Islet precursor cell (in vitro differentiated cells): ENCODE measurements around the gene SCP2.
"Not testable (repeated sequence)": the region's sequence is repeated elsewhere in the genome, so short reads cannot be mapped to it uniquely, and the experiment has no call there.

ENCODE experiments used
- DNase-seq: peaks from one replicate; pipeline ENCODE4 v3.0.0-alpha.2; 2018

Gene SCP2

DNA sequence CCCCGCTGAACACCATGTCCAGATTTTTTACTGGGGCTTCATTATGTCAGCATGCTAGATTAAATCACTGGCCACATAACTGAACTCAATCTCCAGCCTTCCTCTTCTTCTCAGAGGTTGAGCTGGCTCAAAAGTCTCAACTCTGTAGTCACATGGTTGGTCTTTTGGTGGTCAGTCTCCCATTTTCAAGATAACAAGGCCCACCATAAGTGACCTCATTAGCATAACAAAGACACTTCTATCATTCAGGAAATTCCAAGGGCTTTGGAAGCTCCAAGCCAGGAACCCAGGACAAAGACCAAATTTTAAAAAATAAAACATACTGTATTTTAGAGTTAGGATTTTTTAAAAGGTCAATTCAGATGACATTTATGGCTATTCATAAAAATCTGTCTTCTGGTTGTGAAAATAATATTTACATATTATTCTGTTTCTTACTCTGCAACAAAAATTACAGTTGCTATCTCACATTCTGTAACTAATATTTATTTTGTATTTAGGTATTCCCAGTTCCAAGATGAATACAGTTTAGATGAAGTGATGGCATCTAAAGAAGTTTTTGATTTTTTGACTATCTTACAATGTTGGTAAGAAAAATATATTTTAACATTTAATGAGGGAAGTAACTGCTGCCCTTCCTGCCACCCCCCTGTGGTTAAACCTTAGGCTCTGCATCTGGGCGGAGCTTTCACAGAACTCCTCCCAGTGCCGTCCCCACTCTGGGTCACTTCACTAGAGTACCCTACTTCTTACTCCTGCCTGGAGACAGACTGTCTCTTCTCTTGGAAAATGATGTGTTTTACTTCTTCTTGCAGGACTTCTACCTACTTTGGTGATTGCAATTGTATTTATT lies 49.3 kb downstream of the SCP2 start:
- DNase-seq, result no peak

DNA sequence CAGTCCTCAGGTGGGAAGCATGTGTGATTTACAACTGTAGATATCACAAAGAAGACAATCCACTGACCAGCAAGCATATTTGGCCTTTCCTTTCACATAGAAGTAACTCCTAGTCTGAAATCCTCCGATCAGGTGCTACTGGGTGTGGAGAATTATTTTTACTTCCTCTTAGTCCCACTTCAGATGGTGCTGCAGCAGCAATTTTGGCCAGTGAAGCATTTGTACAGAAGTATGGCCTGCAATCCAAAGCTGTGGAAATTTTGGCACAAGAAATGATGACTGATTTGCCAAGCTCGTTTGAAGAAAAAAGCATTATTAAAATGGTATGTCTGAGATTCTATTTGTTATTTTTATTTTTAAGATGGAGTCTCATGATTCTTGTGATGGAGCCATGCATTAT lies 51.0 kb downstream of the SCP2 start:
- DNase-seq, result no peak

DNA sequence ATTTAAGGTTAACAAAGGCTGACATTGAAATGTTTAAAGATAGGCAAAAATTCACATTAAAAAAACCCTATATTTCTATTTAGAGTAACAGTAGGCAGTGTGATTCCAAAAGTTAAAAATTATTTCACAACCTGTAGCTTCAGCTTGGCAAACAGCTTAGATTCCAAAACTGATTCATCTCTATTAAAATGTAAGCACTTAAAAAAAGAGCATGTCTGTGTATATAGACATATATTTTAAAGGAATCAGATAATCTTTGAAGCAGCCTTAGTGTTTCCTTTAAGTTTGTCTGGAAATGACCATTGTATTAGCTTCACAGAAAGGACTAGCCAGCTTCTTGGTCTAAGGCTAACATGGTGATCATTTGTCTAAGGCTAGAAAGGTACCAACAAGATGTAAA lies 65.7 kb downstream of the SCP2 start:
- DNase-seq, result not testable (repeated sequence)

DNA sequence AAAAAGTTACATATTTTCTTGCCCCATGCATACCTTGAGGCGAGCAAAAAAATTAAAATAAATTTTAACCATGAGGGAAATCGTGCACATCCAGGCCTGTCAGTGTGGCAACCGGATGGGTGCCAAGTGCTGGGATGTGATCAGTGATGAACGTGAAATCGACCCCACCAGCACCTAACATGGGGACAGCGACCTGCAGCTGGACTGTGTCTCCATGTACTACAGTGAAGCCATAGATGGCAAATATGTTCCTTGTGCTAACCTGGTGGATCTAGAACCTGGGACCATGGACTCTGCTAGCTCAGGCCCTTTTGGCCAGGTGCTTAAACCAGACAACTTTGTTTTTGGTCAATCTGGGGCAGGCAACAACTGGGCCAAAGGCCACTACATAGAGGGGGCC lies 67.6 kb downstream of the SCP2 start:
- no peak for DNase-seq

DNA sequence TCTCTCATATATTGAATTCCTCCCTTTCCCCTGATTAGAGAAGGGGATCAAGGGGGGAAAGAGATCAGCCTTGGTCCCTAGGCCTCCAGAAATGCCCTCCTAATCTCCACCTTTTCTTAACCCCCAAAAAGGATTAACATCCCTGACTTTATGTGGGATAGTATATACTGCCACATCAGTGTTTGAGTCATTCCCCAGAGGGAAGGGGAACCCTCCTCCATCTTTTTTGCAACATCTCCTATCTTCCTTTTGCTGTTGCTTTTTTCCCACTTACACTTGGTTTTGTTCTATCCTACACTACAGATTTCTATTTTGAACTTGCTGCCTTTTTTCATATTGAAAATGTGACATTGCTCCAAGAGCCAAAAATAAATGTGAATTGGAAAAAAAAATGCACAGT lies 69.6 kb downstream of the SCP2 start:
- no peak for DNase-seq

DNA sequence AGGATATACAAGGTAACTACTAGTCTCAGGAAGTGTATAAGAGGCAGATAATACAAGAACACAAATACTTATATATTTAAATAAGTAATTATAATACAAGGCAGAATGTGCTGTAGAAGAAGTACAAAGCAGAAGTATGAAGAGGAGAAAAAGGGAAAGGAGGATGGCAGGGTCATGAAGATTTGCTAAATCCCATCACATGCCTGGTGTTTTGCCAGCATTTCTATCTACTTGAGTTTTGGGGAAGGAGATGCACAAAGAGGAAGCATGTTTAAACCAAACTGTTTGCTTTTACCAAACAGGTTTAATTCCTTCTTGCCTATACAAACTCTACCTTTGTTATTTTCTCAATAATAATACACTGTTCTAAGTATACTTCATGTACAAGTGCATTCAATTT lies 74.1 kb downstream of the SCP2 start:
- no peak for DNase-seq

DNA sequence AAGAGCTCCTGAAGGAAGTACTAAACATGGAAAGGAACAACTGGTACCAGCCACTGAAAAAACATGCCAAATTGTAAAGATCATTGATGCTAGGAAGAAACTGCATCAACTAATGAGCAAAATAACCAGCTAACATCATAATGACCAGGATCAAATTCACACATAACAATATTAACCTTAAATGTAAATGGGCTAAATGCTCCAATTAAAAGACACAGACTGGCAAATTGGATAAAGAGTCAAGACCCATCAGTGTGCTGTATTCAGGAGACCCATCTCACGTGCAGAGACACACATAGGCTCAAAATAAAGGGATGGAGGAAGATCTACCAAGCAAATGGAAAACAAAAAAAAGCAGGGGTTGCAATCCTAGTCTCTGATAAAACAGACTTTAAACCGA lies 79.5 kb downstream of the SCP2 start:
- not testable (repeated sequence) for DNase-seq

DNA sequence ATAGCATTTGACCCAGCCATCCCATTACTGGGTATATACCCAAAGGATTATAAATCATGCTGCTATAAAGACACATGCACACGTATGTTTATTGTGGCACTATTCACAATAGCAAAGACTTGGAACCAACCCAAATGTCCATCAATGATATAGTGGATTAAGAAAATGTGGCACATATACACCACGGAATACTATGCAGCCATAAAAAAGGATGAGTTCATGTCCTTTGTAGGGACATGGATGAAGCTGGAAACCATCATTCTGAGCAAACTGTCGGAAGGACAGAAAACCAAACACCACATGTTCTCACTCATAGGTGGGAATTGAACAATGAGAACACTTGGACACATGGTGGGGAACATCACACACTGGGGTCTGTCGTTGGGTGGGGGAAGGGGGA lies 83.2 kb downstream of the SCP2 start:
- not testable (repeated sequence) for DNase-seq

DNA sequence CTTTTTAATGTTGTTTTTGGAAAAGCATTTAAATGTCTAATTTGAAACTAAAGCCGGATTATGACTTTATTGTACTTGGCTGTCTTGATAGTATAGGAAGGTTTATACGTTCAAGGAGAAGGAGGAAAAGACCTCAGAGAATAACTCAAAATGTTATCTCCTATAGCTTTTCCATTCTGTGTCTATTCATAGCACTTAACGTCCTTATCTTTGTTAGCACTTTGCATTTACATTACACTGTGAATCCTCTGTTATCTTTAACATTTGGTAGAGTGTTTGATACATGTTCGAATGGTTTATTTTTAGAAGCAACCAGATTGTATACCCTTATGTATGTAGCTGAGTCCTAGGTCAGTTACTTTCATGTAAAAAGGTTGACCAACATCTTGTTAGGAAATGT lies 84.1 kb downstream of the SCP2 start:
- DNase-seq, result no peak

DNA sequence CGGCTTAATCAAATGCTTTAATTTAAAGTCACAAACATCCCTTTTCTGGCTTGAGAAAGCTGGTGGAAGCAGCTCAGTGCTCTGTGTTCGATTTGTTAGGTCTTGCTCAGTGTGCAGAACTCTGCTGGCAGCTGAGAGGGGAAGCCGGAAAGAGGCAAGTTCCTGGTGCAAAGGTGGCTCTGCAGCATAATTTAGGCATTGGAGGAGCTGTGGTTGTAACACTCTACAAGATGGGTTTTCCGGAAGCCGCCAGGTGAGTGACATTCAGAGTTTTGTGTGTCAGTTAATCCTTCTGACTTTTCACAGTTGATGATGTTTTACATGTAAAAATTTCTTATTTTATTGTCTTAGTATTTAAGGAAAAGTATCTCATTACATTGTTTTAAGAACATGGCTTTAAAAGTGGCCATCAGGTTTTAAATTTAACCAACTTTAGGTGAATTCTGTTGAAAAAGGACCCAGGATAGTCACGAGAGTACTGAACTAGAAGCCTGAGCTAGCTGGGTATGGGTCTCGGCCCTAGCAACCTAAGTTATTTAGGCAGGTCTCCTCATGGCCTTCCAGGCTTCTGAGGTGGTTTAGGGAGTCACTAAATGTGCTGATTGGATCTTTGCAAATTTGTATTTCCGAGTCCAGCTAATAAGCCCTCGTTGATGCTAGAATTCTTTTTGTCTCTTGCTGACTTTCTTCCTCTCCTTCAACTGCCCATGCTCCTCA lies 87.9 kb downstream of the SCP2 start:
- DNase-seq, result peak; percentile 90

DNA sequence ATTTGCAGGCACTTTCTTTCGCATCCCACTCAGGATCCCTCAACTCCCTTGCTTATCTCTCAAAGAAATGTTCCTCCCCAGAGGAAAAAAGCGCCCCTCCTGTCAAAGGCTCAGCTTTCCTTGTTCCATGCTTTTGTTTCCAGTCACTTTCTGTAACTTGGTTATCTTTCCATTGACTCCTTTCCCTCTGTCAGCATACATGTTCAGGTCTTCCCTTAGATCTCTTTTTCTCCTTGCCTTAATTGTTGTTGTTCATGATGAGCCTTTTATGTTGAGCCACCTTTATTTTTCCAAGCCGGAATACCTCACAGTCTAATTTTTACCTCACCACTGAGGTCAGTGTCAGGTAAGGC lies 88.4 kb downstream of the SCP2 start:
- DNase-seq, result no peak

DNA sequence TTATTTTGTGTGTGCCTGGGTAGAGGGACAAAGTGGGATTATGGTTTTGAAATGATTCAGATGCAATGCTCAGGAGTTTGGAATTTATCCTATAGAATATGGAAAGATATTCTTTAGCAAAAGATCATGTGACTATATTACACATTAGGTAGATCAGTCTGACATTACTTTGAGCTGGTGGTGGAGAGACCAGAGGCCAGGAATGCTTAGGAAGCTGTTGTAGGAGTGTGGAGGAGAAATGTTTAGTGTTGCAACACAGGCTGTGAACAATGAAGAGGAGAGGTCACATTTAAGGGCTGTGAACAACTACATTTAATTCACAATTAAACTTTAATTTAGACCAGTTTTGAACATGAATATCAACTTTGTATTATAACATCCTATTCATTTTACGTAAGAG lies 89.6 kb downstream of the SCP2 start:
- no peak for DNase-seq

DNA sequence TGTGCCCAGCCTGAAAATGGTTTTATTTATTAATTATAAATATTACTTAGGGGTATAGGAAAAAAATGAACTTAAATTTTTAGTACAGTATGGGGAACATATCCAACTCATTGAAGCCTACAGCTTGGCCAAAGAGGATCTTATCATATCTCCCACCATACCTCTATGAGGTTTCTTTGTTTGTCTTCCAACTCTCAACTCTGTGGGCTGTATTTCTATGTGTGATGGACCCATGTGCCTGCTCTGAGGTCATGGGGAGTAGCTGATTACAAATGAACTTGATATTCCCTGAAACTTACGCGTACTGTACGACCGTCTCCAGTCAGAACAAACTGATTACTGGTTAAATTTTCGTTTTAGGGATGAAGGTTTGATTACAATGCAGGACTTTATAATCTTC lies 93.5 kb downstream of the SCP2 start:
- DNase-seq, result no peak

DNA sequence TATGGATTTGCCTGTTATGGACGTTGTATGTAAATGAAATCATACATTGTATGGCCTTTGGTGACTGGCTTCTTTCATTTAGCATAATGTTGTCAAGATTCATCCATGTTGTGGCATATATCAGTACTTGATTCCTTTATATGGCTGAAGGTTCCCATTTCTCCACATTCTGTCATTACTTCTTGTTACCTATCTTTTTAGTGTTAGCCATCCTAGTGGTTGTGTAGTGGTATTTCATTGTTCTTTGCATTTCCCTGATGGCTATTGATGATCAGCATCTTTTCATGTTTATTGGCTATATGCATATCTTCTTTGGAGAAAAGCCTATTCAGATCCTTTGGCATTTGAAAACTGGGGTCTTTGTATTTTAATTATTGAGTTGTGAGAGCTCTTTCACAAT lies 95.1 kb downstream of the SCP2 start:
- DNase-seq, result no peak

DNA sequence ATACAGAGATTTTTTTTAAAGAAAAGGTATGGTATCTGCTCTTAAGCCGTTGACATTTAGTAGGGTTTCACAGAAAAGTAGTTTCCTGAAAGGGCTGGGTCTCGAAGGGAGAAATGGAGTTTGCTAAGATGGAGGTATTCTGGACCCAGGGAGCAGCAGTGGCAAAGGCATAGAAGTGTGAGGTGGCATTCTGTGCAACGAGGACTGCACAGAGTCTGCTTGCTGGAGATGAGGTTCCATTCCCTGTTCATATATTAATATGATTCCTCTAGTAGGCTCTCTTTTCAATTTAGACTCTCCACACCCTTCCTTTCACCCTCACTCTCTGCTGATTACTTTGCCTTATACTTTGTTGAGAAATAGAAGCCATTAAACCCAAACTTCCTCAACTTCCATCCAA lies 96.5 kb downstream of the SCP2 start:
- no peak for DNase-seq

DNA sequence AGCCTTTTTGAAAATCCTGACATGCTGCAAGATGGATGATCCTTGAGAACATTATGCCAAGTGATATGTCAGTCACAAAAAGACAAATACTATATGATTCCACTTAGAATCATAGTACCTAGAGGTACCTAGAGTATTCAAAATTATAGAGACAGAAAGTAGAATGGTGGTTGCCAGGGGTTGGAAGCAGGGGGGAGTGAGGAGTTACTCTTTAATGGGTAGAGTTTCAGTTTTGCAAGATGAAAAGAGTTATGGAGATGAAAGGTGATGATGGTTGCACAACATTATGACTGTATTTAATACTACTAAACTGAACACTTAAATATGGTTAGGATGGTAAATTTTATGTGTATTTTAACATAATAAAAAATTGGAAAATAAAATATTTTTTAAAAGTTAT lies 97.0 kb downstream of the SCP2 start:
- no peak for DNase-seq

DNA sequence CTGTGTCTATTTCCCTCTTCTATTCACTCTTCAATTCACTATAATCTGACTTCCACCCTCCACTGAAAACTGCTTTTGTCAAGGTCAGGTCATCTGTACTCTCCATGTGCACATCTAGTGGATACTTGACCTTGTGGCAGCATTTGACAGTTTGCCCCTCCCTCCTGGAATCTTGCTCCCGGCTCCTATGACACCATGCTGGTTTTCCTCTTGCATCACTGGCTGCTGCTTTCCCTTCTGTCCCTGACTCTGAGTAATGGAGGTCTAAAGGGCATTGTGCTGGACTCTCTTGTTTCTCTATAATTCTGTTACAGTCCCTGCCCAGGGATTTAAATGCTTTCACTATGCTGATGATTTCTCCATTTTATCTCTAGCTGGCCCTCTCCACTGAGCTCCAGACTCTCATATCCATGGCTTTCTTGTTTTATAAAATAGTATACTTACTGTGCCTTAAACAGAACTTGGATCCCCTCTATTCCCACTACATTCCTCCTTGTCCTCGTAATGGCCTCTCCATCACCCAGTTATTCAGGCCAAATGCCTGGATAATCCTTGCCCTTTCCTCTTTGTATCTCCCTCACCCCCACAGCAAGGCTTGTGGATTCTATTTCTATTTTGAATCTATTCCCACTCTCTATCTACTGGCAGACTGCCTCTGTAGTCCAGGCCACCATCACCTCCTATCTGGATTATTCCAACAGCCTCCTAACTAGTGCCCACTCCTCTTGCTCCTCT lies 98.1 kb downstream of the SCP2 start:
- peak; percentile 54 for DNase-seq

DNA sequence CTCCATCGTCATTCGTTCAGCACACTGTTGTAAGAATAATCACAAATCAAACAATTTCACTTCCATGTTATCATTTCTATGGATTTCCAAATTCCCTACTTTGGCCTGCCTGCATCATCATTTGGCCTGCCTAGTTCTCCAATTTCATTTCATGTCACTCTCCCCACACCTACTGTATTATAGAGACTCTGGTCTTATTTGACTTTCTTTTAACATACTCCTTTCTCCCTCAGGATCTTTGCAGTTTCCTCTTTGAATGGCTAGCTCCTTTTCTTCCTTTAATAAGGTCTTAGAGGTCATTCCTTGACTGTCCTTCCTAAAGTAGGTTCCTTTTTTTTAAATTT lies 98.7 kb downstream of the SCP2 start:
- DNase-seq, result no peak

DNA sequence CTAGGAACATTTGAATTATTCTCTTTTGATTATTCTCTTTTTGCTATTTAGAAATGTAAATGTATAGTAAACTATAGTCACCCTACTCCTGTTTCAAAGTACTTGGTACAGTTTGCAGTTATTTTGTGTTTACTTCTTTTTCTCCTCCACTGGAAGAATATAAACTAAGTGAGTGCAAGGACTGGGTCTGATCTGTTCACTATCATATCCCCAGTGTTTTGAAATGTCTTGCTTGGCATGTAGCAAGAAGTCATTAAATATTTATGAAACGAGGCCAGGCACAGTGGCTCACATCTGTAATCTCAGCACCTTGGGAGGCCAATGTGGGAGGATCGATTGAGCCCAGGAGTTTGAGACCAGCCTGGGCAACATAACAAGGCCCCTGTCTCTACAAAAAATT lies 99.2 kb downstream of the SCP2 start:
- DNase-seq, result no peak

DNA sequence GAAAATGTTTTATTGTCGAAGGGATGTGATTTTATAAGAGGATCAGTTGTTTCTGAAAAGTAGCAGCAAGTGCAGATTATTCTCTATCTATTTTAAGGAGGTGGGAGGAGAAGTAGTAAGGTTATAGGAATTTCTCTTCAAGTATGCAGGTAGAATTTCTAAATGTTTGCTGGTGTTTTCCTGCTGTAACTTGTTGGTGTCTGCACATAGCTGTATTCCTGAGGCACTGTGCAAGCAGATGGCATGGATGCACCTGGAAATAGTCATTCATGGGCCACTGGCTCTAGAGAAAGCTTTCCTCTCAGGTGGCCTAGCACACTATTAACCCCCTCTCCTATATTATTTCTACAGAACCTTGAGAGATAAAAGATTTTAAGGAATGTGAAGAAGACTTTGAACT lies 104.7 kb downstream of the SCP2 start:
- no peak for DNase-seq

DNA sequence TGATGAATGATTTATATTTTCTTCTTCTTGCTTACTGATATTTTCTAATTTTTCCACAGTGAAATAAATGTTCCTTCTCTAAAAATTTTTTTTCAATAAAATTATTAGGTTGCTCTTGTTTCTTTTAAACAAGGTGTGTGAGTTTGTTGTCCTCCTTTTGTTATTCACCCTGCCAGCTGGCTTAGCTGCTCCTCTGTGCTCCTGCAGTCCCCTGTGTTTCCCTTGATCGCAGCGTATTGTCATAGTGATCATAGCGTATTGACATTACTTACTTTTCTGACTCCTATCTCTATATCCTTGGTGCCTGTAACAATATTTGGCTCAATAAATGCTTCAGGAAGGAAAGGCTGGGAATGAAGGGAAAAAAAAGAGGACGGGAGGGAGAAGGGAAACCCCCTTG lies 110.1 kb downstream of the SCP2 start:
- DNase-seq, result no peak

DNA sequence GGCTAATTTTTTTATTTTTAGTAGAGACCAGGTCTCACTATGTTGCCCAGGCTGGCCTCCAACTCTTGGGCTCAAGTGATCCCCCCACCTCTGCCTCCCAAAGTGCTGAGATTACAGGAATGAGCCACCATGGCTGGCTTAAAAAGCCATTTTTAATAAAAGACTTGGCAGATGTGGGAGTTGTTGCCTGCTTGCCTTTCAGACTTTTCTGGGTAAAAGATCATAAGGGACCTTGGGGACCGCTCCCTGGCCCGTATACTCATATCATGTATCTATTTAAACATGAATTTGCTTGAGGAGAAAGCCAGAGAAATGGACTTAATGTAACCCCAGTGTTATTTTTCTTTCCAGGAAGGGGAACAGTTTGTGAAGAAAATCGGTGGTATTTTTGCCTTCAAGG lies 111.5 kb downstream of the SCP2 start:
- DNase-seq, result no peak

DNA sequence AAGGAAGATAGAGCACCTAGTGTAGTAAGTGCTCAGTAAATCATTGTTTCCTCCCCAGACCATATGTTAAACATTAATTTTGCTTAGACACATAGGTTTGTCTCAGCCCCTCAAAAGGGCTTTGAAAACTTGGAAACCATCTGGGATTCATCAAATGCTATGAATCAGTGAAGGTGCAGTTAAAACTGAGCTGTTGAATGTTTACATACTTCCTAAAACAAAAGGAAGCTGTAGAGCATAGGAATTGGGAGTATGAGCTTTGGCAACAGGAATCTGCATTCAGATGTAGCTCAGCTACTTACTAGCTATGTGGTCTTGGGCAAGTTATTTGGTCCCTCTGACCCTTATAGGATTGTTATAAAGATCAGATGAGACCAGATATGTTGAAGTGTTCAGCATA lies 116.2 kb downstream of the SCP2 start:
- no peak for DNase-seq

DNA sequence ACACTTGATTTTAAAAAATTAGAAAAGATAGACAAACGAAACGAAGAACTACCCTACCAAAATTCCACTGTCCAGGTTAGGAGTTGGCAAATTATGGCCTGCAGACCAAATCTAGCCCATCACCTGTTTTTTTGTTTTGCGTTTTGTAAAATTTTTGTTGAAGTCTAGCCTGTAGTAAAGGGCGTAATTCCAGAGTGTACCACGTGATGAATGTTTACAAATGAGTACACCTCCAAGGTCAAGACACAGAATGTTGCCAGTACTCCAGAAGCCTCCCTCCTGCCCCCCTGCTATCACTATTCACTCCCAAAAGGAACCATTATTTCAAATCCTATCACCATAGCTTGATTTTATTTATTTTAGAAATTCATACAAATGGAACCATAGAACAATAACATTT lies 117.8 kb downstream of the SCP2 start:
- DNase-seq, result no peak
